Measurements from ENCODE around the gene RORC.

RORC gene

GRCh38 chr1:151825751-151826660, 5.6 kb downstream of the RORC start:
- no peak for DNase-seq

GRCh38 chr1:151825204-151825603, 6.4 kb downstream of the RORC start:
- DNase-seq, result no peak

GRCh38 chr1:151823175-151823574, 8.4 kb downstream of the RORC start:
- DNase-seq, result no peak

- DNase-seq, result peak; percentile 64
Measured at GRCh38 chr1:151822404-151822803, 9.2 kb downstream of the RORC start.

GRCh38 chr1:151820940-151821339, 10.7 kb downstream of the RORC start:
- DNase-seq, result no peak

- no peak for DNase-seq
Measured at GRCh38 chr1:151819976-151820623, 11.5 kb downstream of the RORC start.

GRCh38 chr1:151819227-151819835, 12.3 kb downstream of the RORC start:
- DNase-seq, result no peak

GRCh38 chr1:151817353-151817730, 14.3 kb downstream of the RORC start:
- DNase-seq, result no peak

- DNase-seq, result no peak
Measured at GRCh38 chr1:151816548-151817352, 14.9 kb downstream of the RORC start.

- no peak for DNase-seq
Measured at GRCh38 chr1:151815716-151816327, 15.8 kb downstream of the RORC start.

GRCh38 chr1:151814971-151815545, 16.5 kb downstream of the RORC start:
- DNase-seq, result no peak

GRCh38 chr1:151814426-151814825, 17.2 kb downstream of the RORC start:
- no peak for DNase-seq

- DNase-seq, result no peak
Measured at GRCh38 chr1:151813271-151813977, 18.2 kb downstream of the RORC start.

- no peak for DNase-seq
Measured at GRCh38 chr1:151811181-151811580, 20.4 kb downstream of the RORC start.

GRCh38 chr1:151809985-151810556, 21.5 kb downstream of the RORC start:
- no peak for DNase-seq

GRCh38 chr1:151809290-151809984, 22.2 kb downstream of the RORC start:
- no peak for DNase-seq

GRCh38 chr1:151807766-151808165, 23.8 kb downstream of the RORC start:
- DNase-seq, result no peak

GRCh38 chr1:151807131-151807530, 24.5 kb downstream of the RORC start:
- no peak for DNase-seq

- no peak for DNase-seq
Measured at GRCh38 chr1:151806170-151806569, 25.4 kb downstream of the RORC start.

GRCh38 chr1:151805066-151805820, 26.4 kb downstream of the RORC start, which contains the start of gene LINGO4:
Gene LINGO4, minus strand, starts transcription at chr1:151805419. Its CDS starts 2,715 bp downstream, at chr1:151802704.
- no peak for DNase-seq

Measured in stimulated activated CD4-positive, alpha-beta T cell treated with anti-CD3 and anti-CD28 coated beads, Interleukin-4, amount 100 ng/mL, for 1 hour (primary cell).